Nucleus accumbens (tissue), 56 donors: ENCODE data around the gene ATP13A2.

Experiments used
- DNase-seq, 56 donors: peaks; one replicate each; lab custom pipeline; 2025; lab: John Stamatoyannopoulos, UW

ATP13A2 gene

GRCh38 chr1:17033481-17033880 is 21.8 kb upstream of the ATP13A2 start:
- no peak for DNase-seq

- DNase-seq: no peak
Observed at GRCh38 chr1:17032741-17033140, 21.0 kb upstream of the ATP13A2 start.

GRCh38 chr1:17031436-17031835 is 19.7 kb upstream of the ATP13A2 start:
- DNase-seq: no peak

GRCh38 chr1:17030206-17030605 is 18.5 kb upstream of the ATP13A2 start:
- no peak for DNase-seq

GRCh38 chr1:17028662-17029188 is 17.0 kb upstream of the ATP13A2 start:
- no peak for DNase-seq

GRCh38 chr1:17027900-17028299 is 16.2 kb upstream of the ATP13A2 start:
- no peak for DNase-seq

GRCh38 chr1:17027403-17027802 is 15.7 kb upstream of the ATP13A2 start:
- no peak for DNase-seq

- no peak for DNase-seq
Observed at GRCh38 chr1:17024721-17025120, 13.0 kb upstream of the ATP13A2 start.

- no peak for DNase-seq
Observed at GRCh38 chr1:17023573-17023972, 11.8 kb upstream of the ATP13A2 start.

GRCh38 chr1:17023102-17023501 is 11.4 kb upstream of the ATP13A2 start:
- DNase-seq: no peak

GRCh38 chr1:17021896-17022295 is 10.2 kb upstream of the ATP13A2 start:
- DNase-seq: no peak

- DNase-seq: no peak
Observed at GRCh38 chr1:17020502-17020901, 8.8 kb upstream of the ATP13A2 start.

GRCh38 chr1:17018849-17019248 is 7.1 kb upstream of the ATP13A2 start:
- no peak for DNase-seq

- DNase-seq: no peak
Observed at GRCh38 chr1:17017435-17017834, 5.7 kb upstream of the ATP13A2 start.

- DNase-seq: peak in 1 of 56 donors; percentile 18
Observed at GRCh38 chr1:17016317-17016661, 4.6 kb upstream of the ATP13A2 start.

- no peak for DNase-seq
Observed at GRCh38 chr1:17014671-17015567, 3.2 kb upstream of the ATP13A2 start.

- no peak for DNase-seq
Observed at GRCh38 chr1:17013491-17014320, 2.0 kb upstream of the ATP13A2 start.

- DNase-seq: no peak
Observed at GRCh38 chr1:17012775-17013490, 1.2 kb upstream of the ATP13A2 start.

GRCh38 chr1:17011092-17011438 is 663 bp downstream of the ATP13A2 start:
- DNase-seq: no peak

- no peak for DNase-seq
Observed at GRCh38 chr1:17009706-17010105, 2.0 kb downstream of the ATP13A2 start.
